Measurements from ENCODE around the gene ZNF426. TPM values are rescaled to one million over a fixed set of nuclear protein-coding genes. Genes with fewer than 3 reads are reported as not detected.
"Not testable (repeated sequence)": the region's sequence is repeated elsewhere in the genome, so short reads cannot be mapped to it uniquely, and the experiment has no call there.

ZNF426 gene
- total and polyA plus RNA-seq, 2 donors (not counting 1 experiment from before 2014, with no cell fraction given) = 2.7 to 22.3 TPM

GRCh38 chr19:9539921-9540320 is 1.5 kb upstream of the ZNF426 start:
- CTCF ChIA-PET; H3K27me3 ChIP-seq (replicated peaks in 1 of 4; ENCODE audit: control extremely low read depth in 1 of 4, control insufficient read depth in 3 of 4, insufficient read depth in 4 of 4, low read length in 3 of 4); H3K27ac ChIP-seq (ENCODE audit: low read length in 2 of 2); H3K9me3 Mint-ChIP-seq (ENCODE audit: insufficient read depth); H3K4me2 ChIP-seq (replicated peaks; ENCODE audit: low read depth, low read length, poor library complexity, severe bottlenecking); H3K9ac ChIP-seq (ENCODE audit: low read length); DNase-seq; ATAC-seq (ENCODE audit: low read depth); H3K4me3 ChIP-seq (ENCODE audit: control extremely low read depth in 1 of 5, extremely low read depth in 1 of 5, insufficient read depth in 1 of 5, low read depth in 2 of 5, low read length in 4 of 5); H4K20me1 ChIP-seq (ENCODE audit: control insufficient read depth, insufficient read depth, low read length, poor library complexity, severe bottlenecking); H2AFZ ChIP-seq (ENCODE audit: insufficient read depth, low read depth, low read length, poor library complexity, severe bottlenecking); H3K27me3 Mint-ChIP-seq; POLR2A ChIA-PET: not testable (repeated sequence)
- Mint-ChIP-seq H3K27ac (peak overlapping the region; percentile 79), H3K4me3 (peak overlapping the region; percentile 100), H3K4me1 (peaks cover 25% of the 10 kb centered on the region)
- peaks cover 4 to 11% of the 10 kb centered on the region in 2 experiments for H3K36me3 ChIP-seq (replicated peaks in 1 of 2; ENCODE audit: control extremely low read depth in 1 of 2, control insufficient read depth in 1 of 2, extremely low read depth in 1 of 2, insufficient read depth in 2 of 2, low read length in 1 of 2)
- 70% methylated on average over 1 of the region's 1 CpG for WGBS (ENCODE audit: insufficient coverage)
- peaks cover 0 to 15% (median 0%) of the 10 kb centered on the region in 3 donors for H3K9me3 ChIP-seq (ENCODE audit: control extremely low read depth in 1 of 3, control insufficient read depth in 2 of 3, insufficient read depth in 1 of 3, low read length in 2 of 3)
- H3K79me2 ChIP-seq (ENCODE audit: control insufficient read depth, insufficient read depth, low read length) = peaks cover 16% of the 10 kb centered on the region
- H3K4me1 ChIP-seq (ENCODE audit: control insufficient read depth in 2 of 2, insufficient read depth in 2 of 2, low read length in 2 of 2) = peaks cover 7 to 11% of the 10 kb centered on the region in 2 donors
- intact Hi-C loops (cut with micrococcal nuclease) = loop anchor here (2.0 to 5.0 kb wide), 2 partner anchors 105 to 218 kb away; partner anchors contain the start of genes ZNF266 and ZNF559

GRCh38 chr19:9539201-9539600 is 756 bp upstream of the ZNF426 start:
- H3K9ac ChIP-seq (ENCODE audit: low read length) = peak overlapping the region; percentile 99
- H3K9me3 Mint-ChIP-seq (ENCODE audit: insufficient read depth); DNase-seq; CTCF ChIA-PET; POLR2A ChIA-PET; ATAC-seq (ENCODE audit: low read depth); H3K27me3 ChIP-seq (replicated peaks in 1 of 4; ENCODE audit: control extremely low read depth in 1 of 4, control insufficient read depth in 3 of 4, insufficient read depth in 4 of 4, low read length in 3 of 4); H4K20me1 ChIP-seq (ENCODE audit: control insufficient read depth, insufficient read depth, low read length, poor library complexity, severe bottlenecking); H3K27me3 Mint-ChIP-seq: not testable (repeated sequence)
- peak overlapping the region; percentile 74 for H3K4me2 ChIP-seq (replicated peaks; ENCODE audit: low read depth, low read length, poor library complexity, severe bottlenecking)
- H3K27ac Mint-ChIP-seq = peak overlapping the region; percentile 99
- H2AFZ ChIP-seq (ENCODE audit: insufficient read depth, low read depth, low read length, poor library complexity, severe bottlenecking) = peak overlapping the region; percentile 89
- peaks cover 7 to 11% of the 10 kb centered on the region in 2 donors for H3K4me1 ChIP-seq (ENCODE audit: control insufficient read depth in 2 of 2, insufficient read depth in 2 of 2, low read length in 2 of 2)
- H3K4me3 Mint-ChIP-seq = peak overlapping the region; percentile 100
- peak overlapping the region; percentile 80 to 88 for H3K27ac ChIP-seq (ENCODE audit: low read length in 2 of 2)
- H3K36me3 ChIP-seq (replicated peaks in 1 of 2; ENCODE audit: control extremely low read depth in 1 of 2, control insufficient read depth in 1 of 2, extremely low read depth in 1 of 2, insufficient read depth in 2 of 2, low read length in 1 of 2) = peaks cover 4 to 17% of the 10 kb centered on the region in 2 experiments
- H3K4me3 ChIP-seq (ENCODE audit: control extremely low read depth in 1 of 5, extremely low read depth in 1 of 5, insufficient read depth in 1 of 5, low read depth in 2 of 5, low read length in 4 of 5) = peak overlapping the region in 2 of 5 experiments; percentile 63 to 97
- H3K79me2 ChIP-seq (ENCODE audit: control insufficient read depth, insufficient read depth, low read length) = peaks cover 16% of the 10 kb centered on the region
- WGBS (ENCODE audit: insufficient coverage) = 82% methylated on average over 6 of the region's 6 CpGs
- peaks cover 25% of the 10 kb centered on the region for H3K4me1 Mint-ChIP-seq
- intact Hi-C loops (cut with micrococcal nuclease) = loop anchor here (2.0 to 5.0 kb wide), 2 partner anchors 104 to 217 kb away; partner anchors contain the start of genes ZNF266 and ZNF559
- peaks cover 0 to 15% (median 0%) of the 10 kb centered on the region in 3 donors for H3K9me3 ChIP-seq (ENCODE audit: control extremely low read depth in 1 of 3, control insufficient read depth in 2 of 3, insufficient read depth in 1 of 3, low read length in 2 of 3)
